ENCODE results near the gene LHCGR.
A peak's percentile ranks its signal among the peaks of the same experiment; 100 is the strongest.

The LHCGR gene

DNA sequence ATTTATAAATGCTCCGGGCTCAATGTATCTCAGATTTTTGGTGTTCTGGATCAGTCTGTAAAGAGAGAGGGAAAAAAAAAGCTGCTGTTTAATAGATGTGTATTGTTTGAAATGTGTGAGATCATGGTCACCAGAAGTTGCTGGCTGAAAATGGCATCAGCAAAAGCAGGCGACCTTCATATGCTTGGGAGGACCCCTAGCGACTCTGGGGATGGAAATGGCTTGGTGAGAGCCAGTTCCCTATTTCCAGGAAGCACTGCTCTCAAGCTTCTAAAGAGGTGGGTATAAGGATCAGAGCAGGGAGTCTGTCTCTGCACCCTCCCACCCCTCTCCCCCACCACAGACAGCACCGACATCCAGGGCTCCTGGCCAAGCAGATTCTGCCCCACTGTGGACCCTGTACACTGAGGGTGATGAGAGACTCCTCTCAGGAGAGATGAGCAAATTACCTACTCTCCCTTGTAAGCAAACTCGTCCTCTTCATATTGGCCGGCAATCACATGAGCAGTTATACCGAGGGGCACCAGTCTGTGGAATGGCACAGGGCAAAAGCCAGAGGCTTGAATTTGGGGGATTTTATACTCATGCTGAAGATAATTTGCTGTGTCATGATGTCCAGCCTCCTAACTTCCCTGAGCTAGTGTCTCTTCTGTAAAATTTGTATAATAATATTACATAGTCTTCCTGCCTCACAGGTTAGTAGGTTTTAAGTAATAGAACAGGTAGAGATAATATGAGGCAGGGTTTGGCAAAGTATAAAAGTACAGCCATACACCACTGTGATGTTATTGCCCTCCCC lies 29.6 kb downstream of the LHCGR start:
- H3K4me3 ChIP-seq (ENCODE audit: low read depth, low read length), result no peak overlapping the region
- TF ChIP-seq, protein P1, sequence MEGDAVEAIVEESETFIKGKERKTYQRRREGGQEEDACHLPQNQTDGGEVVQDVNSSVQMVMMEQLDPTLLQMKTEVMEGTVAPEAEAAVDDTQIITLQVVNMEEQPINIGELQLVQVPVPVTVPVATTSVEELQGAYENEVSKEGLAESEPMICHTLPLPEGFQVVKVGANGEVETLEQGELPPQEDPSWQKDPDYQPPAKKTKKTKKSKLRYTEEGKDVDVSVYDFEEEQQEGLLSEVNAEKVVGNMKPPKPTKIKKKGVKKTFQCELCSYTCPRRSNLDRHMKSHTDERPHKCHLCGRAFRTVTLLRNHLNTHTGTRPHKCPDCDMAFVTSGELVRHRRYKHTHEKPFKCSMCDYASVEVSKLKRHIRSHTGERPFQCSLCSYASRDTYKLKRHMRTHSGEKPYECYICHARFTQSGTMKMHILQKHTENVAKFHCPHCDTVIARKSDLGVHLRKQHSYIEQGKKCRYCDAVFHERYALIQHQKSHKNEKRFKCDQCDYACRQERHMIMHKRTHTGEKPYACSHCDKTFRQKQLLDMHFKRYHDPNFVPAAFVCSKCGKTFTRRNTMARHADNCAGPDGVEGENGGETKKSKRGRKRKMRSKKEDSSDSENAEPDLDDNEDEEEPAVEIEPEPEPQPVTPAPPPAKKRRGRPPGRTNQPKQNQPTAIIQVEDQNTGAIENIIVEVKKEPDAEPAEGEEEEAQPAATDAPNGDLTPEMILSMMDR (IDR thresholded peaks at IDR 0.05; ENCODE audit: insufficient read depth, low read length, missing control alignments), result no peak
- POLR2A ChIA-PET, result no interaction called here
- CTCF ChIA-PET, result no interaction called here
- no peak for DNase-seq (ENCODE audit: low read depth, low spot score)

DNA sequence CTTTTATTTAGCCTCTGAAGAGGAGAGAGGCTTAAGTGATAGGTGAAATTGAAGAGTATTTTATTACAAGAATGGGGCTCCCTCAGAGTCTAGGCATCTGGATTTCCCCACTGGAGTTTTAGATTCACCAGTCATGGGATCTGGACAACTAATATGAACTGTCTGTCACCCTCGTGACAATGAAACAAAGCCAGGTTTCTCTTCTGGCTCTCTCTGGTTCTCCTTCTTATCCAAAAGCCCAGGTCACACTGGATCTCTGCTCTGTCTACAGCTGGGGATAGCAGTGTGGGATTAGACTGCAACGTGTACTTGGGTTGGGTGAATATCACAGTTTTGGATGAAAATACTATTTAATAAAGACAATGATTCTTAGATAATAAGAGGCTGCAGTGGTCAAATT lies 31.2 kb downstream of the LHCGR start:
- ChIA-PET CTCF (no interaction called here), POLR2A (no interaction called here)
- TF ChIP-seq, protein P1 (IDR thresholded peaks at IDR 0.05; ENCODE audit: insufficient read depth, low read length, missing control alignments), result no peak
- no peak for DNase-seq (ENCODE audit: low read depth, low spot score)
- no peak overlapping the region for H3K4me3 ChIP-seq (ENCODE audit: low read depth, low read length)

GRCh38 chr2:48723129-48723528 lies 32.4 kb downstream of the LHCGR start:
- DNase-seq (ENCODE audit: low read depth, low spot score), result peak; percentile 58
- ChIA-PET POLR2A (no interaction called here), CTCF (no interaction called here)
- TF ChIP-seq, protein P1 (IDR thresholded peaks at IDR 0.05; ENCODE audit: insufficient read depth, low read length, missing control alignments), result no peak
- H3K4me3 ChIP-seq (ENCODE audit: low read depth, low read length), result no peak overlapping the region

DNA sequence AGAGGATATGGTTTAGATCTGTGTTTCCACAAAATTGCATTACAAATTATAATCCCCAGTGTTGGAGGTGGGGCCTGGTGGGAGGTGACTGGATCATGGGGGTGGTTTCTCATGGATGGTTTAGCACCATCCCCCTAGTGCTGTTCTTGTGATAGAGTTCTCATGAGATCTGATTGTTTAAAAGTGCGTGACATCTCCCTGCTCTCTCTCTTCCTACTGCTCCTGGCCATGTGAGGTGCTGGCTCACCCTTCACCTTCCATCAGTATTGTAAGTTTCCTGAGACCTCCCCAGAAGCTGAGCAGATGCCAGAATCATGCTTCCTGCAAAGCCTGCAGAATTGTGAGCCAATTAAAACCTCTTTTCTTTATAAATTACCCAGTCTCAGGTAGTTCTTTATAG lies 33.1 kb downstream of the LHCGR start:
- TF ChIP-seq, protein P1 (IDR thresholded peaks at IDR 0.05; ENCODE audit: insufficient read depth, low read length, missing control alignments), result no peak
- CTCF ChIA-PET, result no interaction called here
- no peak for DNase-seq (ENCODE audit: low read depth, low spot score)
- no peak overlapping the region for H3K4me3 ChIP-seq (ENCODE audit: low read depth, low read length)
- POLR2A ChIA-PET, result no interaction called here

DNA sequence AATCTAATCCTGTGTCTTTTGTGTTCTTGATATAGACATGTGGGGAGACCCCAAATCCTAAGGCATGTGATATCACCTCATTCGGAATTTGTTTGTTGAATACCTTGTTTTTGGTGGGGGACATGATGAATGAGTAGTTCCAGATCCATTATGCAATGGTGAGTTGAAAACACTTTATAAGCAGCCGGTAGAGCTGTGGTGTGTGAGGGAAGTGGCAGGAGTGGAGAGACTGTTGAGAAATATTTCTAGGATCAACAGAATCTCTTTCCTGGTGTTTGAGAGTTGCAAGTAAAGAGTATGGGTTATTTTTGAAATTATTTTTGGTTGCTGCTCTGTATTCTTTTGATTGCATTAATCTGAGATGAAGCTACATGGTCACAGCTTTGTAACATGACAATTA lies 34.4 kb downstream of the LHCGR start:
- ChIA-PET CTCF (no interaction called here), POLR2A (no interaction called here)
- DNase-seq (ENCODE audit: low read depth, low spot score), result no peak
- H3K4me3 ChIP-seq (ENCODE audit: low read depth, low read length), result no peak overlapping the region
- TF ChIP-seq, protein P1 (IDR thresholded peaks at IDR 0.05; ENCODE audit: insufficient read depth, low read length, missing control alignments), result no peak

DNA sequence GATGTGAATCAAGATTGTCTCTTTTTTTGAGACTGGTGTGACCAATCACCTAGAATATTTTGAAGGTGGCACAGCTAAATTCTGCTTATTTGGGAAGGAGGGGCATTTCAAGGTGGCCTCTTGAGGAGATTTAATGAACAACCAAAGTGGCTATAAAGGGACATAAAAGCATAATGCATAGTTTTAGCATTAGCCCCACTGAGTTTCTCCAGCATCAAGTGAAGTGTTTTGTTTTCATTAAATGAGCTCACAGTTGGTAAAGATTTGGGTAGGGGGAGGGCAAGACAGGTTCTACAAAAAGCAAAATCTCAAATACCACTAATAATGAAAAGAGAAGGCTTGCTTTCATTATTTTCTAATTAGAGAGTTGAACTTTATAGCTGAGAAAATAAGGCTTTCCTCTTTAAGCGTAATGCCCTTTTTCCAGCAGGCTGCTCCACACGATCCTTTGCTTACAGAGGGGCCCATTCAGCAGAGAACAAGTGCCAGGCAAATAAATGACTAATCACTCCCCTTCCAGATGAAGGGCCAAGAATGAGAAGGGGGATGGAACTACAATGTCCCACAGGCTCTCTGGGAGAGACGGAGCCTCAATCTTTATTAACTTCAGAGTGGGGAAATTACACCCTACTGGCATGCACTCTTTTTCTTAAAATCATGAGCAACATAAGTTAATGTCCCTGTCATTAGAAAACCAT lies 35.9 kb downstream of the LHCGR start:
- DNase-seq (ENCODE audit: low read depth, low spot score), result no peak
- CTCF ChIA-PET, result no interaction called here
- no peak overlapping the region for H3K4me3 ChIP-seq (ENCODE audit: low read depth, low read length)
- POLR2A ChIA-PET, result no interaction called here
- TF ChIP-seq, protein P1 (IDR thresholded peaks at IDR 0.05; ENCODE audit: insufficient read depth, low read length, missing control alignments), result no peak

All from AG04449 (cell line).